Measurements from ENCODE around the gene AMPD3. TPM values are rescaled to one million over a fixed set of nuclear protein-coding genes. Genes with fewer than 3 reads are reported as not detected.

Gene AMPD3
- total RNA-seq, 4 donors from 2014 or later, result 8.7 to 15.2 (median 9.8) TPM

- intact Hi-C loops (cut with DNase I), result no loop called here
- Histone ChIP-seq H3K4me3 (no peak overlapping the region), H3K36me3 (peaks cover 0 to 84% (median under 1%) of the 10 kb centered on the region in 3 donors), H3K27me3 (no peaks in the 10 kb centered on the region), H3K4me1 (peaks cover under 1 to 76% (median 11%) of the 10 kb centered on the region in 3 donors), H3K9me3 (no peaks in the 10 kb centered on the region), H3K27ac (peak overlapping the region in 3 of 4 donors; percentile 65 to 86 (median 82))
- TF ChIP-seq CTCF (IDR thresholded peaks at IDR 0.05), result no peak
- no peak for TF ChIP-seq POLR2A (IDR thresholded peaks at IDR 0.05)
- 24 to 29% methylated on average over 1 of the region's 1 CpG for WGBS, 2 donors
- DNase-seq, result no peak
These were observed 69.4 kb downstream of the AMPD3 start for GRCh38 chr11:10524471-10524870.

- Histone ChIP-seq H3K36me3 (peaks cover 0 to 84% (median 3%) of the 10 kb centered on the region in 3 donors), H3K4me1 (peaks cover 4 to 71% (median 10%) of the 10 kb centered on the region in 3 donors), H3K4me3 (no peak overlapping the region), H3K9me3 (no peaks in the 10 kb centered on the region), H3K27ac (peak overlapping the region; percentile 40 to 80 (median 76)), H3K27me3 (no peaks in the 10 kb centered on the region)
- intact Hi-C loops (cut with DNase I), result no loop called here
- WGBS, 2 donors, result 44 to 60% methylated on average over 6 of the region's 6 CpGs
- TF ChIP-seq CTCF (IDR thresholded peaks at IDR 0.05), result no peak
- DNase-seq, result no peak
These were observed 72.2 kb downstream of the AMPD3 start for GRCh38 chr11:10526974-10527918.

GRCh38 chr11:10528121-10528520, 73.1 kb downstream of the AMPD3 start:
- H3K4me1 ChIP-seq, result peaks cover 4 to 63% (median 4%) of the 10 kb centered on the region in 3 donors
- H3K27me3 ChIP-seq, result no peaks in the 10 kb centered on the region
- no peak overlapping the region for H3K4me3 ChIP-seq
- intact Hi-C loops (cut with DNase I), result no loop called here
- TF ChIP-seq CTCF (IDR thresholded peaks at IDR 0.05) (no peak), POLR2A (IDR thresholded peaks at IDR 0.05) (no peak)
- DNase-seq, result no peak
- H3K27ac ChIP-seq, result peak overlapping the region in 3 of 4 donors; percentile 12 to 80 (median 79)
- H3K36me3 ChIP-seq, result peaks cover 0 to 91% (median 3%) of the 10 kb centered on the region in 3 donors
- no peaks in the 10 kb centered on the region for H3K9me3 ChIP-seq

GRCh38 chr11:10529279-10529678, 74.2 kb downstream of the AMPD3 start:
- WGBS, 2 donors, result 46 to 53% methylated on average over 2 of the region's 2 CpGs
- peak overlapping the region in 2 of 4 donors; percentile 0 to 80 for H3K27ac ChIP-seq
- no peak for TF ChIP-seq CTCF (IDR thresholded peaks at IDR 0.05)
- no peaks in the 10 kb centered on the region for H3K9me3 ChIP-seq
- intact Hi-C loops (cut with DNase I), result no loop called here
- H3K4me3 ChIP-seq, result no peak overlapping the region
- peaks cover 0 to 91% (median 3%) of the 10 kb centered on the region in 3 donors for H3K36me3 ChIP-seq
- H3K4me1 ChIP-seq, result peaks cover 0 to 51% (median 4%) of the 10 kb centered on the region in 3 donors
- no peaks in the 10 kb centered on the region for H3K27me3 ChIP-seq
- no peak for DNase-seq

- Histone ChIP-seq H3K36me3 (peaks cover 0 to 62% (median 3%) of the 10 kb centered on the region in 3 donors), H3K4me3 (no peak overlapping the region), H3K27me3 (no peaks in the 10 kb centered on the region), H3K4me1 (peaks cover 0 to 37% (median 4%) of the 10 kb centered on the region in 3 donors), H3K27ac (no peak overlapping the region), H3K9me3 (no peaks in the 10 kb centered on the region)
- WGBS, 2 donors, result 65 to 90% methylated on average over 2 of the region's 2 CpGs
- intact Hi-C loops (cut with DNase I), result no loop called here
- TF ChIP-seq POLR2A (IDR thresholded peaks at IDR 0.05) (no peak), CTCF (IDR thresholded peaks at IDR 0.05) (no peak)
- DNase-seq, result no peak
These were observed 77.5 kb downstream of the AMPD3 start for GRCh38 chr11:10532526-10532925.
